HEK293T (cell line): ENCODE measurements around the gene HHIPL1.

Experiments
- ARNT ChIP-seq: fragments of 450-650 bp; IDR thresholded peaks from 2 replicates; pipeline ENCODE4 v1.6.1; 2017; ENCODE audit warnings: mild to moderate bottlenecking
- BHLHE40 ChIP-seq: fragments of 450-650 bp; IDR thresholded peaks from 2 replicates; pipeline ENCODE4 v1.6.1; 2016; ENCODE audit warnings: mild to moderate bottlenecking, moderate library complexity, borderline replicate concordance
- CTBP1 ChIP-seq: fragments of 450-650 bp; IDR thresholded peaks from 2 replicates; pipeline ENCODE4 v1.6.1; 2016; ENCODE audit warnings: borderline replicate concordance
- ELF4 ChIP-seq: fragments of 450-650 bp; IDR thresholded peaks from 2 replicates; pipeline ENCODE4 v1.6.1; 2017; ENCODE audit warnings: antibody characterized with exemption
- FOXA1 ChIP-seq: fragments of 450-650 bp; IDR thresholded peaks from 2 replicates; pipeline ENCODE4 v1.6.1; 2016; ENCODE audit warnings: mild to moderate bottlenecking
- FOXM1 ChIP-seq: fragments of 450-650 bp; IDR thresholded peaks from 2 replicates; pipeline ENCODE4 v1.6.1; 2017; ENCODE audit warnings: mild to moderate bottlenecking, borderline replicate concordance
- NFRKB ChIP-seq: fragments of 450-650 bp; IDR thresholded peaks from 2 replicates; pipeline ENCODE4 v1.6.1; 2016; ENCODE audit warnings: mild to moderate bottlenecking, moderate library complexity
- SP1 ChIP-seq: fragments of 450-650 bp; IDR thresholded peaks from 2 replicates; pipeline ENCODE4 v1.6.1; 2017
- SUZ12 ChIP-seq: fragments of 450-650 bp; IDR thresholded peaks from 2 replicates; pipeline ENCODE4 v1.6.1; 2016; ENCODE audit warnings: mild to moderate bottlenecking
- TARDBP ChIP-seq: fragments of 450-650 bp; IDR thresholded peaks from 2 replicates; pipeline ENCODE4 v1.6.1; 2016
- ZNF384 ChIP-seq: fragments of 450-650 bp; IDR thresholded peaks from 2 replicates; pipeline ENCODE4 v1.6.1; 2016
- TF ChIP-seq, protein P1 (sequence below): fragments of 450-650 bp; IDR thresholded peaks from 2 replicates; pipeline ENCODE4 v1.6.1; 2016

DNA sequence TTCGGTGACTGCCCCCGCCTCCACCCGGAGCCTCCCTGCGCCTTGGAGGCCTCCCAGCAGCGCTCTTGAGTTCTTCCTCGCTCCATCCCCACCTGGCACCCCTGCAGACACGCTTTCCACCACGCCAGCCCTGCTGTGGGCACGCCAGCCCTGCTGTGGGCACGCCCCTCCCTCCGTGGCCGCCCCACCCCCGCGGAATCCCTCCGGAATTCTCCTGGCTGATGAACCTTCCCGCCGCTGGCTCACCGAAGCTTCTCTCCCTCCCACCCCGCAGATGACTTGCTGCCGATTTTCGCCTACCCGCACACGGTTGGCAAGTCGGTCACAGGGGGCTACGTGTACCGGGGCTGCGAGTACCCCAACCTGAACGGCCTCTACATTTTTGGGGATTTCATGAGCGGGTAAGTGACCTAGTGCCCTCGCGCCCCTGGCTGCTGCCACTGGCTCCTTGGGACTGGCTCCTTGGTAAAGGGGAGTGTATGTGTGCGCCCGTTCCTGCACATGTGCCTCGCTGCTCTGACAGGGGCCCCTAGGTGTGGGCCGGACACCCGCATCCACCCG lies 15.2 kb downstream of the HHIPL1 start:
- TF ChIP-seq SP1 = no peak
- no peak for TF ChIP-seq ZNF384
- no peak for TF ChIP-seq FOXM1
- TF ChIP-seq BHLHE40 = no peak
- no peak for TF ChIP-seq FOXA1
- no peak for TF ChIP-seq ARNT
- TF ChIP-seq NFRKB = no peak
- no peak for TF ChIP-seq TARDBP
- no peak for TF ChIP-seq SUZ12
- no peak for TF ChIP-seq ELF4
- no peak for TF ChIP-seq CTBP1
- TF ChIP-seq, protein P1, sequence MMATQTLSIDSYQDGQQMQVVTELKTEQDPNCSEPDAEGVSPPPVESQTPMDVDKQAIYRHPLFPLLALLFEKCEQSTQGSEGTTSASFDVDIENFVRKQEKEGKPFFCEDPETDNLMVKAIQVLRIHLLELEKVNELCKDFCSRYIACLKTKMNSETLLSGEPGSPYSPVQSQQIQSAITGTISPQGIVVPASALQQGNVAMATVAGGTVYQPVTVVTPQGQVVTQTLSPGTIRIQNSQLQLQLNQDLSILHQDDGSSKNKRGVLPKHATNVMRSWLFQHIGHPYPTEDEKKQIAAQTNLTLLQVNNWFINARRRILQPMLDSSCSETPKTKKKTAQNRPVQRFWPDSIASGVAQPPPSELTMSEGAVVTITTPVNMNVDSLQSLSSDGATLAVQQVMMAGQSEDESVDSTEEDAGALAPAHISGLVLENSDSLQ = no peak
